Measurements from ENCODE around the gene LHFPL6.

LHFPL6 gene

GRCh38 chr13:39313721-39314120, 289.3 kb downstream of the LHFPL6 start:
- DNase-seq (ENCODE audit: low read depth in 2 of 2, low spot score in 1 of 2): no peak

DNA sequence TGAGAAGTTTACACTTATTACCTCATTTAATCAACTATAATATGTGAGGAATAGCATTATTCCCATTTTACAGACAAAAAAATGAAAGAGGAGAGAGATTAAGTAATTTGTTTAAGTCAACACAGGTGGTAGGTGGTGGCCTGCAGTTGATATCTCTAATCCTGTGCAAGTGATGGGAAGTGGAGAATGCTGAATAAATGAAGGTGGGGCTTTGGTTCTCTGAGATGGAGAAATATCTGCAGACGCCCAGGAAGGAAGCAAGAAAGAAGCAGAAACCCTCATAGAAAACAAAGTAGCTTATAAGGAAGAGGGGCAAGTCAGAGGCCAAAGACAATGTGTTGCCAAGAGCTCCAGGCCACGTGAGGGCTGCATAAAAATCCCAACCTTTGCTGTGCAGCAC, 290.4 kb downstream of the LHFPL6 start:
- DNase-seq (ENCODE audit: low read depth in 2 of 2, low spot score in 1 of 2): no peak

DNA sequence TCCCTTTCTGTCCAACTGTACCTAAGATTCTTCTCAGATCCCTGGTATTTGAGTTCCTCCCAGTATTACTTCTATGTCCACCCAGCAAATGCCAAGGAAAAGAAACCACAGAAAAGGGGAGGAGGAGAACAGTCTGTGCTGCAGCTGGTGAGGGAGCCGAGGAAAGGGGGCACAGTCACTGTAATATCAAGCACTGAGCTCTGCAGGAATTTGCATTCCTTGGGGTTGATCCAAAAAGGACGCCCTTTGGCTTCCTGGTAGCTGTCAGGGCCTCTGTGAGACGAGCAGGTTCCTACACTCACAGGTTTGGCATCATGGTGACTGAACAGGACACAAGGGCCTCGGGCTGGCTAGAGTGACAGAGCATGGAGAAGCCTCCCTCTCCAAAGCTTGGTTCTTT, 291.4 kb downstream of the LHFPL6 start:
- no peak for DNase-seq (ENCODE audit: low read depth in 2 of 2, low spot score in 1 of 2)

DNA sequence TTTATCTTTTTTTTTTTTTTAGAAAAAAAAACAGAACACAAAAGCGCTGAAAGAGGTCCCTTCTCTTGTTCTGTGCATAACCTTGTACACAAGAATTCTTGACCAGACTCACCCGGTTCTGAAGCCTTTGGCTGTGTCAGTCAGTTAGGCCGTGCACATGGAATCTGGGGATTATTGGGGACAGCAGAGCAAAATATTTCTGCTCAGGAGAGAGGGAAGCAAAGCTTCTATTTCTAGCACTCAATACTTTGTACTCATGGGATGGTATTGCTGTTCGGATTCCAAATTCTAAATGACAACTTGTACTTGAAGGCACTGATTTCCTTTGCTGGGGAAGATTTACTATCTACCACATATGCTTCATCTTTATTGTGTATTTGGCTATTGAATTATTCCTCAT, 292.0 kb downstream of the LHFPL6 start:
- DNase-seq (ENCODE audit: low read depth in 2 of 2, low spot score in 1 of 2): no peak

GRCh38 chr13:39306639-39307589, 296.1 kb downstream of the LHFPL6 start:
- no peak for DNase-seq (ENCODE audit: low read depth in 2 of 2, low spot score in 1 of 2)

GRCh38 chr13:39302820-39303219, 300.2 kb downstream of the LHFPL6 start:
- DNase-seq (ENCODE audit: low read depth in 2 of 2, low spot score in 1 of 2): no peak

DNA sequence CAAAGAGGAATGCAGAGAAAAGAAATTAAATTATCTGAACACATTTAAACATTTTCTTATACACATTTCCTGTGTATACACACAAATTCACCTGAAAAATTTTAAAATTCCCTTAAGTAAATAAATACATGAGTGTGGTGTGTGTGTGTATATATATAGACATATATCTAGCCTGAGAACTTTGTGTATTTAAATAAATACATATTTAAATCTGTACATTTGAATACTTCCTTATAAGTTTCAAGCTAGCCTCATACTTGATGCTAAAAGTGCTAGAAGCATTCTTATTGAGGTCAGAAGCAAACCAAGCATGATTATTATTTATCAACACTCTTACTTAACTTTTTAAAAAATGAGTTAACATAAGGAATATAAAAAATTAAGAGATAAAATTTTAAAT, 304.0 kb downstream of the LHFPL6 start:
- no peak for DNase-seq (ENCODE audit: low read depth in 2 of 2, low spot score in 1 of 2)

- no peak for DNase-seq (ENCODE audit: low read depth in 2 of 2, low spot score in 1 of 2)
These were observed 305.3 kb downstream of the LHFPL6 start for GRCh38 chr13:39297664-39298171.

- no peak for DNase-seq (ENCODE audit: low read depth in 2 of 2, low spot score in 1 of 2)
These were observed 306.0 kb downstream of the LHFPL6 start for GRCh38 chr13:39297023-39297422.

- DNase-seq (ENCODE audit: low read depth in 2 of 2, low spot score in 1 of 2): no peak
These were observed 306.8 kb downstream of the LHFPL6 start for GRCh38 chr13:39296193-39296592.

Data from stimulated activated CD8-positive, alpha-beta memory T cell treated with anti-CD3 and anti-CD28 coated beads, Interleukin-4, amount 100 ng/mL, for 1 hour (primary cell).